ENCODE results near the gene PLA2G4A. TPM values are rescaled to one million over a fixed set of nuclear protein-coding genes. Genes with fewer than 3 reads are reported as not detected.
"Not testable (repeated sequence)": the region's sequence is repeated elsewhere in the genome, so short reads cannot be mapped to it uniquely, and the experiment has no call there.

The PLA2G4A gene
- polyA plus RNA-seq, 1 donor from 2014 or later: not detected

- Histone ChIP-seq H3K36me3 (ENCODE audit: insufficient read depth, low read length) (no peaks in the 10 kb centered on the region), H3K9me2 (ENCODE audit: insufficient read depth, low read length) (no peaks in the 10 kb centered on the region), H3F3A (ENCODE audit: insufficient read depth, low read length, poor library complexity, severe bottlenecking) (no peaks in the 10 kb centered on the region), H3K27ac (ENCODE audit: low read length) (no peak overlapping the region), H3K27me3 (ENCODE audit: insufficient read depth, low read depth, low read length) (no peaks in the 10 kb centered on the region), H3K9me3 (ENCODE audit: low read length) (no peaks in the 10 kb centered on the region), H3K4me3 (ENCODE audit: low read length) (no peak overlapping the region), H3K4me2 (ENCODE audit: low read length) (no peak overlapping the region), H3K79me2 (replicated peaks; ENCODE audit: insufficient read depth, low read length) (no peaks in the 10 kb centered on the region), H3K9ac (ENCODE audit: low read length) (no peak overlapping the region), H2AFZ (ENCODE audit: low read depth, low read length) (no peak overlapping the region), H4K20me1 (ENCODE audit: insufficient read depth) (no peaks in the 10 kb centered on the region)
- TF ChIP-seq CTCF (IDR thresholded peaks at IDR 0.05; ENCODE audit: poor library complexity, severe bottlenecking) (no peak), POLR2AphosphoS5 (IDR thresholded peaks at IDR 0.05) (no peak), REST (IDR thresholded peaks at IDR 0.05; ENCODE audit: borderline replicate concordance) (no peak), SMC3 (conservative IDR thresholded peaks at IDR 0.05; ENCODE audit: poor library complexity) (no peak), MXI1 (conservative IDR thresholded peaks at IDR 0.05; ENCODE audit: poor library complexity, severe bottlenecking) (no peak), EP300 (conservative IDR thresholded peaks at IDR 0.05; ENCODE audit: poor library complexity, severe bottlenecking) (no peak), EZH2 (IDR thresholded peaks at IDR 0.05; ENCODE audit: borderline replicate concordance, insufficient read depth, low read length, poor library complexity, severe bottlenecking) (no peak), RAD21 (conservative IDR thresholded peaks at IDR 0.05) (no peak), TAF1 (IDR thresholded peaks at IDR 0.05; ENCODE audit: low read depth) (no peak)
Measured at GRCh38 chr1:186905561-186905960, 76.8 kb downstream of the PLA2G4A start.

GRCh38 chr1:186915555-186915954, 86.8 kb downstream of the PLA2G4A start:
- no peaks in the 10 kb centered on the region for H3K9me3 ChIP-seq (ENCODE audit: low read length)
- no peaks in the 10 kb centered on the region for H4K20me1 ChIP-seq (ENCODE audit: insufficient read depth)
- H3K9ac ChIP-seq (ENCODE audit: low read length): no peak overlapping the region
- H3K27ac ChIP-seq (ENCODE audit: low read length): no peak overlapping the region
- no peaks in the 10 kb centered on the region for H3F3A ChIP-seq (ENCODE audit: insufficient read depth, low read length, poor library complexity, severe bottlenecking)
- H3K36me3 ChIP-seq (ENCODE audit: insufficient read depth, low read length): no peaks in the 10 kb centered on the region
- no peaks in the 10 kb centered on the region for H3K9me2 ChIP-seq (ENCODE audit: insufficient read depth, low read length)
- no peaks in the 10 kb centered on the region for H3K27me3 ChIP-seq (ENCODE audit: insufficient read depth, low read depth, low read length)
- no peak overlapping the region for H3K4me3 ChIP-seq (ENCODE audit: low read length)
- TF ChIP-seq POLR2AphosphoS5 (IDR thresholded peaks at IDR 0.05): no peak
- no peak for TF ChIP-seq SMC3 (conservative IDR thresholded peaks at IDR 0.05; ENCODE audit: poor library complexity)
- no peak for TF ChIP-seq RAD21 (conservative IDR thresholded peaks at IDR 0.05)
- no peak for TF ChIP-seq EP300 (conservative IDR thresholded peaks at IDR 0.05; ENCODE audit: poor library complexity, severe bottlenecking)
- TF ChIP-seq CTCF (IDR thresholded peaks at IDR 0.05; ENCODE audit: poor library complexity, severe bottlenecking): no peak
- TF ChIP-seq REST (IDR thresholded peaks at IDR 0.05; ENCODE audit: borderline replicate concordance): no peak
- TF ChIP-seq TAF1 (IDR thresholded peaks at IDR 0.05; ENCODE audit: low read depth): no peak
- no peak for TF ChIP-seq EZH2 (IDR thresholded peaks at IDR 0.05; ENCODE audit: borderline replicate concordance, insufficient read depth, low read length, poor library complexity, severe bottlenecking)
- no peaks in the 10 kb centered on the region for H3K79me2 ChIP-seq (replicated peaks; ENCODE audit: insufficient read depth, low read length)
- no peak overlapping the region for H2AFZ ChIP-seq (ENCODE audit: low read depth, low read length)
- no peak overlapping the region for H3K4me2 ChIP-seq (ENCODE audit: low read length)

- not testable (repeated sequence) for H3F3A ChIP-seq (ENCODE audit: insufficient read depth, low read length, poor library complexity, severe bottlenecking); H3K4me3 ChIP-seq (ENCODE audit: low read length); H2AFZ ChIP-seq (ENCODE audit: low read depth, low read length); H3K27ac ChIP-seq (ENCODE audit: low read length); H3K79me2 ChIP-seq (replicated peaks; ENCODE audit: insufficient read depth, low read length); H3K9ac ChIP-seq (ENCODE audit: low read length); H4K20me1 ChIP-seq (ENCODE audit: insufficient read depth); H3K9me2 ChIP-seq (ENCODE audit: insufficient read depth, low read length); H3K27me3 ChIP-seq (ENCODE audit: insufficient read depth, low read depth, low read length); H3K4me2 ChIP-seq (ENCODE audit: low read length); H3K36me3 ChIP-seq (ENCODE audit: insufficient read depth, low read length); H3K9me3 ChIP-seq (ENCODE audit: low read length)
Measured at GRCh38 chr1:186917106-186917786, 88.5 kb downstream of the PLA2G4A start.

All from neural cell (in vitro differentiated cells).